Caco-2 (cell line): ENCODE data around the gene PRPS1. TPM values are rescaled to one million over a fixed set of nuclear protein-coding genes. Genes with fewer than 3 reads are reported as not detected.

Experiments used
- BruUV-seq: library from RNA; stranded (reverse); fragments of 400-500 nt; replicated peaks from 2 replicates; lab custom pipeline; 2021; lab: Mats Ljungman, UMichigan
- CTCF ChIA-PET: fragments of 300-600 bp; sonication (Branson Sonifier 250); formaldehyde crosslinking; loops from one replicate; lab custom pipeline; 2022; ENCODE audit warnings: antibody characterized with exemption; lab: Charles Lee
- POLR2A ChIA-PET: fragments of 300-600 bp; sonication (Branson Sonifier 250); formaldehyde crosslinking; loops from one replicate; lab custom pipeline; 2022; ENCODE audit warnings: antibody characterized with exemption; lab: Charles Lee
- DNase-seq, 2 experiments: peaks; one replicate each; pipeline versions ENCODE4 v3.0.0 to v3.0.0-alpha.2; 2020 to 2022
- H3K27me3 ChIP-seq: replicated peaks from 2 replicates; pipeline ENCODE4 v1.6.0; 2011; ENCODE audit warnings: low read length; ENCODE audit not compliant: control insufficient read depth, insufficient read depth
- H3K36me3 ChIP-seq: 2 replicates; pipeline ENCODE4 v1.5.1; 2011; ENCODE audit warnings: low read length; ENCODE audit not compliant: control insufficient read depth, insufficient read depth
- H3K4me1 ChIP-seq: fragments of 250-450 bp; sonication (Bioruptor Pico); 2 replicates; pipeline ENCODE4 v1.5.1; 2020; ENCODE audit warnings: mild to moderate bottlenecking
- H3K4me3 ChIP-seq: 2 replicates; pipeline ENCODE4 v1.5.1; 2011; ENCODE audit warnings: low read depth, mild to moderate bottlenecking, control low read depth, low read length
- H3K9me3 ChIP-seq: fragments of 250-450 bp; sonication (Bioruptor Pico); 2 replicates; pipeline ENCODE4 v1.5.1; 2020; ENCODE audit warnings: mild to moderate bottlenecking, moderate library complexity
- H3K27ac Mint-ChIP-seq: one replicate; pipeline ENCODE4 v1.8.0; 2022; ENCODE audit warnings: mixed read lengths; ENCODE audit not compliant: unreplicated experiment
- H3K27me3 Mint-ChIP-seq: one replicate; pipeline ENCODE4 v1.8.0; 2022; ENCODE audit warnings: mixed read lengths; ENCODE audit not compliant: insufficient read depth, unreplicated experiment
- H3K36me3 Mint-ChIP-seq: one replicate; pipeline ENCODE4 v1.8.0; 2022; ENCODE audit warnings: mild to moderate bottlenecking, mixed read lengths; ENCODE audit not compliant: insufficient read depth, unreplicated experiment
- H3K4me1 Mint-ChIP-seq: one replicate; pipeline ENCODE4 v1.8.0; 2022; ENCODE audit warnings: low read depth, mixed read lengths; ENCODE audit not compliant: unreplicated experiment
- H3K4me3 Mint-ChIP-seq: one replicate; pipeline ENCODE4 v1.8.0; 2022; ENCODE audit warnings: mild to moderate bottlenecking, moderate library complexity, mixed read lengths; ENCODE audit not compliant: unreplicated experiment
- H3K9me3 Mint-ChIP-seq: one replicate; pipeline ENCODE4 v1.8.0; 2022; ENCODE audit warnings: mixed read lengths; ENCODE audit not compliant: unreplicated experiment
- intact Hi-C: fragments of 100-400 bp; cut with micrococcal nuclease; formaldehyde crosslinking; loops from one replicate; pipeline ENCODE4 v1.10.0; 2022; ENCODE audit not compliant: unreplicated experiment
- total RNA-seq: library from RNA; stranded (reverse); gene quantifications from 2 replicates; pipeline ENCODE4 v1.2.3, GENCODE V29; 2022
- TF ChIP-seq, protein P1 (sequence below), 2 experiments: fragments of 200-600 bp in 1 of 2; IDR thresholded peaks; 1 replicate in 1 of 2; 2 replicates in 1 of 2; pipeline versions ENCODE4 v1.5.1 to v1.8.0; 2011 to 2022; ENCODE audit warnings: antibody characterized with exemption in 1 of 2, control low read depth in 1 of 2, inconsistent platforms in 1 of 2, low read depth in 1 of 2, low read length in 1 of 2, mild to moderate bottlenecking in 1 of 2, moderate library complexity in 1 of 2; ENCODE audit not compliant: insufficient read depth in 1 of 2, severe bottlenecking in 1 of 2, unreplicated experiment in 1 of 2

The PRPS1 gene
- total RNA-seq, 1 experiment from 2014 or later, result 34.3 TPM

DNA sequence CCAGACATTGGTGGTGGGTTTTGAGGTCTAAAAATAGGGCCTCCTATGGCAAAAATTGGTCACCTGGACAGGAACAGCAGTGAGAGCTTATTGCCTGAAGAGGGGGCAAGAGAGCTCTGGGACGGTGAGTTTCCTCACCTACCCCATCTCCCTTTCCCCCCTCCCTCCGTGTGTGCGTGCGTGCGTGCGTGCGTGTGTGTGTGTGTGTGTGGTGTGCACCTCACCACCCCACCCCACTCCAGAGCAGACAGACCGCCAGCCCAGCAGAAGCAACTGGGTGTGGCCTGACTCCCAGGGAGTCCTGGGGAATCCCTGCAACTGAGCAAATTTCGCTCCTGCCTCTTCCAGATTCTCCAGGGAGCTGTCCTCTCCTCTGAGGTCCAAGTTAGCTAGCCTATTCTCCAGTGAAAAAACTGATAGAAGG lies 44.7 kb downstream of the PRPS1 start:
- no peaks in the 10 kb centered on the region for H3K9me3 ChIP-seq
- ChIA-PET POLR2A (no interaction called here), CTCF (interaction anchor here (0.7 to 1.3 kb wide), 4 partner anchors 11 to 104 kb away, joined by 3 to 6 read pairs (median 4); partner anchors contain the start of gene NCBP2L)
- no peaks in the 10 kb centered on the region for H3K36me3 ChIP-seq
- Mint-ChIP-seq H3K9me3 (no peaks in the 10 kb centered on the region), H3K4me1 (peaks cover 8% of the 10 kb centered on the region), H3K27me3 (no peaks in the 10 kb centered on the region), H3K27ac (no peak overlapping the region), H3K36me3 (peaks cover 4% of the 10 kb centered on the region), H3K4me3 (no peak overlapping the region)
- H3K4me1 ChIP-seq, result 0 out of 2 replicates have a peak, but pooled peaks cover 6% of the 10 kb centered on the region
- TF ChIP-seq, protein P1, sequence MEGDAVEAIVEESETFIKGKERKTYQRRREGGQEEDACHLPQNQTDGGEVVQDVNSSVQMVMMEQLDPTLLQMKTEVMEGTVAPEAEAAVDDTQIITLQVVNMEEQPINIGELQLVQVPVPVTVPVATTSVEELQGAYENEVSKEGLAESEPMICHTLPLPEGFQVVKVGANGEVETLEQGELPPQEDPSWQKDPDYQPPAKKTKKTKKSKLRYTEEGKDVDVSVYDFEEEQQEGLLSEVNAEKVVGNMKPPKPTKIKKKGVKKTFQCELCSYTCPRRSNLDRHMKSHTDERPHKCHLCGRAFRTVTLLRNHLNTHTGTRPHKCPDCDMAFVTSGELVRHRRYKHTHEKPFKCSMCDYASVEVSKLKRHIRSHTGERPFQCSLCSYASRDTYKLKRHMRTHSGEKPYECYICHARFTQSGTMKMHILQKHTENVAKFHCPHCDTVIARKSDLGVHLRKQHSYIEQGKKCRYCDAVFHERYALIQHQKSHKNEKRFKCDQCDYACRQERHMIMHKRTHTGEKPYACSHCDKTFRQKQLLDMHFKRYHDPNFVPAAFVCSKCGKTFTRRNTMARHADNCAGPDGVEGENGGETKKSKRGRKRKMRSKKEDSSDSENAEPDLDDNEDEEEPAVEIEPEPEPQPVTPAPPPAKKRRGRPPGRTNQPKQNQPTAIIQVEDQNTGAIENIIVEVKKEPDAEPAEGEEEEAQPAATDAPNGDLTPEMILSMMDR (IDR thresholded peaks at IDR 0.05; ENCODE audit: insufficient read depth in 1 of 2, low read depth in 1 of 2, low read length in 1 of 2, severe bottlenecking in 1 of 2, unreplicated experiment in 1 of 2), result peak; percentile 32 to 52
- peak; percentile 42 to 43 for DNase-seq
- no peaks in the 10 kb centered on the region for H3K27me3 ChIP-seq
- H3K4me3 ChIP-seq, result no peak overlapping the region
- intact Hi-C loops, result loop anchor here (1.0 kb wide), 1 partner anchor 45 kb away; no protein-coding TSS in a partner anchor
- BruUV-seq, result no TSS peak

DNA sequence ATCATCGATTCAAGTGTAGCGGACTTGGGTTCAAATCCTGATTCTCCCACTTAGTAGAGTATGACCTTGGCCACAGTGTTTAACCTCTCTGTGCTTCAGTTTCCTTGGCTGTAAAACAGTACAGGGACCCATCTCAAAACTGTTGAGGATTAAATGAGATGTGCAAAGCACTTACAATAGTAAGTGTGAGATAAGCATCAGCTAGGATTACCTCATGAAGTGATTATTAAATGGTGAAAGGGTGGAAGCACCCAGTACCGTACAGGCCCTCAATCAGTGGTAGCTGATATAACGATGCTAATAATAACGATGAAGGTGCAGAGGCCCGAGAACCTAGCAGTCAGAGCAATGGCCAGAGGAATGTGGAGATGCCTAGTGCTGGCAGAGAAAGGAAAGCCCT lies 45.1 kb downstream of the PRPS1 start:
- Mint-ChIP-seq H3K36me3 (peaks cover 4% of the 10 kb centered on the region), H3K9me3 (no peaks in the 10 kb centered on the region), H3K27me3 (no peaks in the 10 kb centered on the region), H3K4me1 (peaks cover 8% of the 10 kb centered on the region), H3K4me3 (no peak overlapping the region), H3K27ac (no peak overlapping the region)
- CTCF ChIA-PET, result interaction anchor here (1.0 to 1.3 kb wide), 3 partner anchors 12 to 104 kb away, joined by 4 to 6 read pairs (median 4); partner anchors contain the start of gene NCBP2L
- Histone ChIP-seq H3K36me3 (no peaks in the 10 kb centered on the region), H3K4me3 (no peak overlapping the region), H3K9me3 (no peaks in the 10 kb centered on the region), H3K27me3 (no peaks in the 10 kb centered on the region), H3K4me1 (0 out of 2 replicates have a peak, but pooled peaks cover 6% of the 10 kb centered on the region)
- TF ChIP-seq, protein P1 (IDR thresholded peaks at IDR 0.05; ENCODE audit: insufficient read depth in 1 of 2, low read depth in 1 of 2, low read length in 1 of 2, severe bottlenecking in 1 of 2, unreplicated experiment in 1 of 2), result no peak
- no TSS peak for BruUV-seq
- DNase-seq, result no peak
- POLR2A ChIA-PET, result no interaction called here
- intact Hi-C loops, result loop anchor here (1.0 kb wide), 1 partner anchor 45 kb away; no protein-coding TSS in a partner anchor

DNA sequence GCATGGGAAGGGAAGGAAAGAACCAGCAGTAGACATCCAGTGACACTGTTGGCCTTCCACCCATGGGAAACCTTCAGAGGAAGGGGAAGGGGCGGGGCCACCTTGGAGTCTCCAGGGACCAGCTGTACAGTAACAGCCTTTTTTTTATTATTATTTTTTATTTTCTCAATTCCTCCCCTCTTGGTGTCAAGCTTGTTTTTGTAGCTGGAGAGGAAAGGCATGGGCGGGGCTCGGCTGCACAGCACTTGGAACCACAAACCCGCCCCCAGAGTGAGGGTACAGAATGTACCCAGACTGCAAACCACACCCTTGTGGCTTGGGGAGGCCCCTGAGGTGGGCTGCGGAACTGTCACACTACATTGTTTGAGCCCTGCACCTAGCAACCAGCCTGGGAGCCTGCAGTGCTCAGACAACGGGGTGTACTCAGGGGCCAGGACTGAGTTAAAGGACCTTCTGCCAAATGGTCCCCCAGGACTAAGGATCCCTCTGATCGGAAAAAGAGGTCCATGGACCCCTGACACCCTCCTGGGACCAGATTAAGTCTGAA lies 45.7 kb downstream of the PRPS1 start:
- TF ChIP-seq, protein P1 (IDR thresholded peaks at IDR 0.05; ENCODE audit: insufficient read depth in 1 of 2, low read depth in 1 of 2, low read length in 1 of 2, severe bottlenecking in 1 of 2, unreplicated experiment in 1 of 2), result no peak
- Mint-ChIP-seq H3K36me3 (peaks cover 4% of the 10 kb centered on the region), H3K9me3 (no peaks in the 10 kb centered on the region), H3K4me1 (peaks cover 8% of the 10 kb centered on the region), H3K4me3 (no peak overlapping the region), H3K27me3 (no peaks in the 10 kb centered on the region), H3K27ac (no peak overlapping the region)
- ChIA-PET CTCF (no interaction called here), POLR2A (no interaction called here)
- Histone ChIP-seq H3K27me3 (no peaks in the 10 kb centered on the region), H3K4me3 (no peak overlapping the region), H3K9me3 (no peaks in the 10 kb centered on the region), H3K36me3 (no peaks in the 10 kb centered on the region), H3K4me1 (0 out of 2 replicates have a peak, but pooled peaks cover 6% of the 10 kb centered on the region)
- no TSS peak for BruUV-seq
- no peak for DNase-seq
- intact Hi-C loops, result loop anchor here (1.0 kb wide), 1 partner anchor 44 kb away; no protein-coding TSS in a partner anchor
